Activated T-cell treated with anti-CD3 and anti-CD28 coated beads for 1 hour (primary cell): Measurements from ENCODE around the gene SLC26A3.

Experiments used
- DNase-seq: peaks from one replicate; pipeline ENCODE4 v3.0.0-alpha.2; 2020; ENCODE audit warnings: low read depth

Gene SLC26A3

DNA sequence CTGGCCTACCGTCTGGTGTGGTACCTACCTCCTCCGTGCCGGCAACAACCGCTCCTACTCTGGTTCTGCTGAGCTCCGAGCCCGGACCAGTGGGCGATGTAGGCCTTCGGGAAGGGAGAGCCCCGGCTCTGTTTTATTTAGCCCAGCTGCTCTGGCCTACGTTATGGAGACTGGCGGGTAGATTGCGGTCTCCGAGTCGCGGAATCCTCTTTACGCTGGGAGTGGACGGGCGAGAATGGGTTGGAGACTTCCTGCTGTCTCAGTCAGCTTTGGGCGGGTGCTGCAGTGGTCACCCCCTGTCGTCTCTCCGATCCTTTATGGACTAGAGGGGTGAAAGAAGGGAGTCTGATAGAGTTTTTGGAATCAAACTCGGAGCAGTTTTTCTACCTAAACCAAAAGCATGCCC, 58.7 kb downstream of the SLC26A3 start:
- DNase-seq = no peak

DNA sequence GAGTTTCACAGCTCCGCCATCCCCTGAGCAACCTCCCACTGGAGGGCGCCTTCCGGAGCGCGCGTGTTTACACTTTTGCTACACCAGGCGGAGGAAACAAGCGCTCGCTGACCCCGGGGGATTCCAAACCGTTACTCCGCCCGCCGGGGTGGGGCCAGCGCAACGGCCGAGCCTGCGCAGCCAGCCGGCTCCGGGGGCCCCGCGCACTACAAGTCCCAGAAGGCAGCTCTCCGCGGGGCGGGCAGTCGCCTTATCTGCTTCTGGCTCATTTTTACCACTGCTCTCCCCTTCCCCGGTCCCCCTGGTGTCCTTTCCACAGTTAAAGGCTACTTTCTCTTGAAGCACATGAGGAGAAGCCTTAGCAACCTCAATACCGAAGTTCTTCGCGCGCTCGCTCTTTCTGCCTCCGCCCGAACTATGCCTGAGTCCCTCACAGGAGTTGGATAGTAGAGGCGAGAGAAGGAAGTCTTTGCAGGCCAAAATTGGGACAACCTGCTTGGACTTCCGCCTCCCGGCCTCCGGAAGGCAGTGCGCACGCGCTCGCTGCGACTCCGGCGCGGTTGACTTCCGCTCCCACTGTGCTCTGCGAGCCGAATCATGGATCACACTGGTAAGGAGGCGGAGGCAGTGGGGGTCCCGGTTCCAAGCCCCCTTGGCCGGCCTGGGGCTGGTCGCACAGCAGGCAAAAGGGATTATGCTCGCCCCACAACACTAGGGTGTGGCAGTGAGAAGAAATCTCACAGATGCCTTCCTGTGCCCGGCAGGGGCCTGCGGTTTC, 59.3 kb downstream of the SLC26A3 start, which contains the start of gene CBLL1:
Gene CBLL1 (plus strand): TSS at position 576 of the 778 bp plus-strand sequence. CDS start 22 bp downstream, at position 598.
- peak; percentile 96 for DNase-seq

DNA sequence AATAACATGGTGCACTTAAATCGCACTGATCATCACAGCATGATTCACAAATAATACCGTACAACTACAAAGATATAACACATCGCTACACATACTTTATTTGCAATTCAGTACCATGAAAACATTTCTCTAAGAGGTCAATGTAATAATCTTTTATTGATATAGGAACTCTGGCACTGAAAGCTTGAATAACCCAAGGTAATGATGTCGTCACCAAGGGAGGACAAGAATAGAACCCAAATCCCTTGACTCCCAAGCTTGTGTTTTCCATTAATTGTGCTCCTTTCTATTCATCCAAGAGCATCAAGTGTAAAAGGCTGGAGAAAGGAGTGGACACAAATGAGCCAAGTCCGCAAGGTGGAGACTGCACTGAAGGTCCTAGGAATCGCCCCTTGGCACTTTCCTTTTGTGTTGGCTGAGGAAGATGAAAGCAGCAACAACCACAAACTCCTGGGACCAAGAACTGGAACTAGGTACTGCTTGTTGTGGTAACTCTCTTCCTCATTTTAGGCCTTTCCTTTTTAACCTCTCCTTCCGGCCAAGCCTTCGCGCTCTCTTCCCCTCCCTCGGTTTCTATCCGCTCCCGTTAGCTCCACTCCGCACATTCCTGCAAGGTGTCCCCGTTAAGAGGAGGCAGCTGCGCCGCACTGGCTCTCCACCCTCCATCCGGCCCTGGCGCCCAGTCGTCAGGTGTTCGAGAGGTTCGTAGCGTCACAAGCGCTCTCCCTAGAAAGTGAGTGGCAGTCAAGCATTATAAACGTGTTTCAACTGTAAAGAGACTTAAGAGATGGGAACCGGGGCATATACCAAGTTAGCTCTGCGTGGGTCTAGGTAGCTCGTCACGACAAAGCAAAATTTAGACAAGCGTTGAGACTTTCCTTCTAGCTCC, 60.1 kb downstream of the SLC26A3 start:
- DNase-seq = peak; percentile 55

DNA sequence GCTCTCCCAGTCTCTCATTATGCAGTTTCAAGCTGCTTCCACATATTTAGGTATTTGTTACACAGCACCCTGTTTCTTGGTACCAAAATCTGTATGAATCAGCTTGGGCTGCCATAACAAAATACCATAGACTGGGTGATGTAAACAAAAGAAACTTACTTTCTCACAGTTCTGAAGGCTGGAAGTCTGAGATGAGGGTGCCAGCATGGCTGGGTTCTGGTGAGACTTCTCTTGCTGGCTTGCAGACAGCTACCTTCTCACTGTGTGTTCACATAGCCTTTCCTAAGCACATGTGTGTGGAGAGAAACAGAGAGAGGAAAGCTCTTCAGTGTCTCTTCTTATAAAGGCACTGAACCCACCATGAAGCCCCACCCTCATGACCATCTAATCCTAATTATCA, 74.7 kb downstream of the SLC26A3 start:
- no peak for DNase-seq

DNA sequence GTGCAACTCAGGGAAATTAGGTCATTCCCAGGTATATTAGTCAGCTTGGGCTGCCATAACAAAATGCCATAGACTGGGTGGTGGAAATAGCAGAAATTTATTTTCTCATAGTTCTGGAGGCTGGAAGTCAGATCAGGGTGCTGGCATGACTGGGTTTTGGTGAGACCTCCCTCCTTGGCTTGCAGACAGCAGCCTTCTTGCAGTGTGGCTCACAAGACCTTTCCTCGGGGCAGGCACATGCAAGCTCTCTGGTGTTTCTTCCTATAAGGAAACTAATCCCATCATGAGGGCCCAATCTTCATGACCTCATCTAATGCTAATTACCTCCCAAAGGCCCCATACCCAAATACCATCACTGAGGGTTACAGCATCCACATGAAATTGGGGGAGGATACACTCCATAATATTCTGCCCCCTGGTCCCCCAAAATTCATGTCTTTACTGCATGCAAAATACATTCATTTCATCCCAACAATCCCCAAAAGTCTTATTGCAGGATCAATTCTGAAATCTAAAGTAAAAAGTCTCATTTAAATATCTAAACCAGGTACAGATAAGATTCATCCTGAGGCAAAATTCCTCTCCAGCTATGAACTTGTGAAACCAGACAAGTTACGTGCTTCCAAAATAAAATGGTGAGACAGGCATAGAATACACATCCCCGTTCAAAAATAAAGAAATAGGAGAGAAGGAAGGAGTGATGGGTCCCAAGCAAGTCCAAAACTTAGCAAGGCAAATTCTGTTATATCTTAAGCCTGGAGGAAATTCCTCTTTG, 76.5 kb downstream of the SLC26A3 start:
- DNase-seq = no peak

DNA sequence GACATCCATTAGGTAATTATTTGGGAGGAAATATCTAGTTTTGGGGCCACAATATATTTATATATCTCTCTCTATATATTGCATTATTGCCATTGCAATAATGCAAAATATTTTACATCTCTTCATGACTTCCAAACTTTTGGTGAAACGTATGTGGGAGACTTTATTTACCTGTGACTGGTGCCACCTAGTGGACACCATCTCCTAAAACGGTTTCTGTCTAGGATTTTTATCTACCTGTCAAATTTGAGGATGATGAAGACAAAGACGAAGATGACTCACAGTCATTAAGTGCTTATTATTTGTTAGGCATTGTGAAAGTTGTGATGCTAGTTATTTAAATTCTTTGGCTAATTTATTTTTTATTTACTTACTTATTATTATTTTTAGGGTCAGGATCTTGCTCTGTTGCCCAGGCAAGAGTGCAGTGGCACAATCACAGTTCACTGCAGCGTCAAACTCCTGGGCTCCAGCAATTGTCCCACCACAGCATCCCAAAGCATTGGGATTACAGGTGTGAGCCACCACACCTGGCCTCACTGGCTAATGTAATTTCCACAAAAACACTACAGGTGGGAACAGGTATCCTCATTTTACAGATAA, 77.8 kb downstream of the SLC26A3 start:
- DNase-seq = peak; percentile 14

DNA sequence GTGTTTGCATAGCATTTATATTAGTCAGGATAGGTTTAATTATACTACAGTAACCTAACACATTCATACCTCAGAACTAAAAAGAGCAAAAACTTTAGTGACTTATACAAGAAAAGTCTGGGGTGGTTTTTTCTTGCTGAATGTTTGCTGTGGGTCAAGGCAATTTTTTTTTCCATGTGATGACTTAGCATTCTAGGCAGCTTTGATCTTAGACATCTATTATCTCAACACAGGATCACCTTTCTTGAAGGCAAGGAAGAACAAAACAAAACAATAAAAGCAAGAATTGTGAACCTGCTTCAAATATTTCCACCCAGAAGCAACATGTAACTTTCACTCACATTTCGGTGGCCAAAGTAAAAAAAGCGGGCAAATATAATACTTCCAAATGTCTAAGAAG, 79.8 kb downstream of the SLC26A3 start:
- DNase-seq = no peak

DNA sequence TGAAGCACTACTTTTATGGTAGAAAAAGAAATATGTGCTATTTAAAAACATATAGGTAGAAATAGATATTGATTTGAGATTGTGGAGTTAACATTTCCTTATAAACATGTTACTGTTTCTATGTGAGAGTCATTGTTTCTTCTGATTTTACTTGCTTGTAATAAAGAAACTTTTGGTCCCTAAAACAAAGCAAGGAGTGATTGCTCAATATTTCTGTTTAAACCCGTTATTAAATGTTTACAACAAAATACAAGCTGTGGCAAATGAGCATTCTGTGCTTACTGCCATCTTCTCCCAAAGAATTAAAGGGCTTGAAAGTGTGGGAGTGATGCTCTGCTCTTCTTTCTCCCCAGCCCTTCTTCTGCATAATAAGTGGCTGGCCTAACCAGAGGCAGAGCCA, 81.7 kb downstream of the SLC26A3 start:
- no peak for DNase-seq

DNA sequence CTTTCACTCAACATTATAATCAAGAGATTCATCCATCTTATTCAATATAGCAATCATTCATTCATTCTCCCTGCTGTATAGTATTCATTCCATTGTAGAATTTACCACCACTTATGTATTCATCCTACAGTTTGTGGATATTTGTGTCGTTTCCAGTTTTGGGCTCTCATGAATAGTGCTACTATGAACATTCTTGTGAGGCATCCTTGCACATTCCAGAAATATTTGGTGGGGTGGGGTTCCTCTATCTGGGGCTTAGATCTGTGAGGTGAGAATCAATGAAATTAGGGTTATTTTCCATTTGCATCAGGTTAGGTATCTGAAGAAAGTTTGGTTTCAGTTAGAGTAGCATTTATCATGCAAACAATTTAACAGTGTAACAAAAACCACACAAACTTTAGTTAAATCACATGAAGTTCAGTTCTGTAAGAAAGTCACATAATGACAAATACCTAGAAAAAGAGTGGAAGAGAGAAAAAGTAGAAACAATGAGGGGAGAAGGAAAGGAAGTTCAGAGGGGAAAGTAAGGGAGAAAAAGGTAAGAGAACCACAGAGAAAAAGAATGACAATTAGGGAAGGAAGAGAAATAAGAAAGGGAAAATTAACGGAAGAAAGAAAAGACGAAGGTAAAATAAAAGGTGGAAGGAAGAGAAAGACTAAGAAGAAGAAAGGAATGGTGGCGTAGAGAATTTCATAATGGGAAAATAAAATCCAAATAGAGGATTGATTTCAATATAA, 84.4 kb downstream of the SLC26A3 start:
- DNase-seq = no peak

DNA sequence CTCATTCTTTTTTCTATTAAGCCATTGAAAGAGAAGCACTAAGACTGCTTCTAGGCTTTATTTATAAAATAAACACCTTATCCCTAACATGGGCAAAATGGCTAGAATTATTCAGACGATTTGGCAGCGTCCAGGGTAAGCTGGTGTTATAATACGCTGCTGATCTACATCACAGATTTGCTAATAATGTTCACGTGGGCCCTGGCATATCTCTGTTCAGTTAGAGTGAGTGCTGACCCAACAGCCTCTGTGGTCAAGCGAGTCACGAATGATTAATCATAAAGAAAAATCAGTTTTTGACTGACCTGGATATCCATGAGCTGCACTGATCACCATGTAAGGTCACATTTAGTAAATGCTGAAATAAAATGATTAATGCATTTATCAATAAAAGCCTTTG, 87.5 kb downstream of the SLC26A3 start:
- no peak for DNase-seq
